ENCODE measurements around the gene PIGB. TPM values are rescaled to one million over a fixed set of nuclear protein-coding genes. Genes with fewer than 3 reads are reported as not detected.
"Not testable (repeated sequence)": the region's sequence is repeated elsewhere in the genome, so short reads cannot be mapped to it uniquely, and the experiment has no call there.

Gene PIGB
- total RNA-seq, 1 experiment from 2014 or later, result 12.8 TPM

- no peaks in the 10 kb centered on the region for H3K36me3 ChIP-seq
- no peaks in the 10 kb centered on the region for H3K27me3 ChIP-seq
- peak; percentile 8 for DNase-seq
- H3K4me3 ChIP-seq, result peak overlapping the region; percentile 66
- H3K9me3 ChIP-seq, result no peaks in the 10 kb centered on the region
Measured at GRCh38 chr15:55289011-55289745, 29.8 kb upstream of the PIGB start.

- H3K27me3 ChIP-seq, result no peaks in the 10 kb centered on the region
- no peaks in the 10 kb centered on the region for H3K36me3 ChIP-seq
- H3K4me3 ChIP-seq, result peak within 1 kb of the TSS; percentile 66
- H3K9me3 ChIP-seq, result no peaks in the 10 kb centered on the region
- peak; percentile 80 for DNase-seq
Measured at GRCh38 chr15:55289746-55290527, 29.1 kb upstream of the PIGB start, which contains the start of gene RAB27A. Gene RAB27A, minus strand, starts transcription at chr15:55289813. Its CDS starts 54,879 bp downstream, at chr15:55234934.

GRCh38 chr15:55290528-55291057 lies 28.4 kb upstream of the PIGB start:
- H3K36me3 ChIP-seq, result no peaks in the 10 kb centered on the region
- H3K9me3 ChIP-seq, result no peaks in the 10 kb centered on the region
- no peaks in the 10 kb centered on the region for H3K27me3 ChIP-seq
- DNase-seq, result peak; percentile 79
- peak overlapping the region; percentile 66 for H3K4me3 ChIP-seq

GRCh38 chr15:55297315-55297714 lies 21.7 kb upstream of the PIGB start:
- no peaks in the 10 kb centered on the region for H3K27me3 ChIP-seq
- H3K9me3 ChIP-seq, result no peaks in the 10 kb centered on the region
- DNase-seq, result no peak
- no peaks in the 10 kb centered on the region for H3K36me3 ChIP-seq
- no peak overlapping the region for H3K4me3 ChIP-seq

- DNase-seq, H3K4me3 ChIP-seq, H3K27me3 ChIP-seq, H3K9me3 ChIP-seq, H3K36me3 ChIP-seq: not testable (repeated sequence)
Measured at GRCh38 chr15:55302801-55303200, 16.2 kb upstream of the PIGB start.

GRCh38 chr15:55319537-55320237 lies 665 bp downstream of the PIGB start:
- peak overlapping the region; percentile 99 for H3K4me3 ChIP-seq
- DNase-seq, result peak; percentile 14
- no peaks in the 10 kb centered on the region for H3K9me3 ChIP-seq
- no peaks in the 10 kb centered on the region; the same call in 1 of the 2 replicates for H3K36me3 ChIP-seq
- H3K27me3 ChIP-seq, result no peaks in the 10 kb centered on the region

GRCh38 chr15:55320238-55320550 lies 1.2 kb downstream of the PIGB start:
- Histone ChIP-seq H3K36me3 (no peaks in the 10 kb centered on the region; the same call in 1 of the 2 replicates), H3K9me3 (no peaks in the 10 kb centered on the region), H3K4me3 (peak overlapping the region; percentile 99), H3K27me3 (no peaks in the 10 kb centered on the region)
- no peak for DNase-seq

GRCh38 chr15:55320963-55321362 lies 1.9 kb downstream of the PIGB start:
- no peaks in the 10 kb centered on the region for H3K9me3 ChIP-seq
- DNase-seq, result no peak
- H3K27me3 ChIP-seq, result no peaks in the 10 kb centered on the region
- H3K4me3 ChIP-seq, result no peak overlapping the region
- H3K36me3 ChIP-seq, result no peaks in the 10 kb centered on the region; the same call in 1 of the 2 replicates

- no peaks in the 10 kb centered on the region; the same call in 1 of the 2 replicates for H3K36me3 ChIP-seq
- no peak overlapping the region for H3K4me3 ChIP-seq
- no peaks in the 10 kb centered on the region for H3K27me3 ChIP-seq
- H3K9me3 ChIP-seq, result no peaks in the 10 kb centered on the region
- DNase-seq, result no peak
Measured at GRCh38 chr15:55322467-55322866, 3.4 kb downstream of the PIGB start.

- Histone ChIP-seq H3K36me3 (no peaks in the 10 kb centered on the region; the same call in 1 of the 2 replicates), H3K27me3 (no peaks in the 10 kb centered on the region), H3K9me3 (no peaks in the 10 kb centered on the region)
Measured at GRCh38 chr15:55327387-55327786, 8.4 kb downstream of the PIGB start.

GRCh38 chr15:55334371-55334770 lies 15.3 kb downstream of the PIGB start:
- Histone ChIP-seq H3K27me3 (no peaks in the 10 kb centered on the region), H3K36me3 (no peaks in the 10 kb centered on the region; the same call in none of the 2 replicates), H3K9me3 (no peaks in the 10 kb centered on the region), H3K4me3 (no peak overlapping the region)
- DNase-seq, result no peak

More at GRCh38 chr15:55327387-55327786, 8.4 kb downstream of the PIGB start:
- H3K4me3 ChIP-seq, result no peak overlapping the region
- no peak for DNase-seq

GRCh38 chr15:55334997-55335396 lies 16.0 kb downstream of the PIGB start:
- no peaks in the 10 kb centered on the region for H3K9me3 ChIP-seq
- H3K4me3 ChIP-seq, result no peak overlapping the region
- H3K27me3 ChIP-seq, result no peaks in the 10 kb centered on the region
- DNase-seq, result no peak
- no peaks in the 10 kb centered on the region; the same call in none of the 2 replicates for H3K36me3 ChIP-seq

- Histone ChIP-seq H3K4me3 (no peak overlapping the region), H3K36me3 (no peaks in the 10 kb centered on the region; the same call in none of the 2 replicates), H3K9me3 (no peaks in the 10 kb centered on the region), H3K27me3 (no peaks in the 10 kb centered on the region)
- no peak for DNase-seq
Measured at GRCh38 chr15:55337160-55337559, 18.1 kb downstream of the PIGB start.

GRCh38 chr15:55343168-55343567 lies 24.1 kb downstream of the PIGB start:
- Histone ChIP-seq H3K4me3 (no peak overlapping the region), H3K9me3 (no peaks in the 10 kb centered on the region), H3K36me3 (0 out of 2 replicates have a peak, but pooled peaks cover 2% of the 10 kb centered on the region), H3K27me3 (no peaks in the 10 kb centered on the region)
- DNase-seq, result no peak

- H3K36me3 ChIP-seq, result 0 out of 2 replicates have a peak, but pooled peaks cover 2% of the 10 kb centered on the region
- no peak for DNase-seq
- H3K27me3 ChIP-seq, result no peaks in the 10 kb centered on the region
- no peak overlapping the region for H3K4me3 ChIP-seq
- no peaks in the 10 kb centered on the region for H3K9me3 ChIP-seq
Measured at GRCh38 chr15:55344206-55344605, 25.2 kb downstream of the PIGB start.

- peaks cover 10% of the 10 kb centered on the region for H3K36me3 ChIP-seq
- H3K27me3 ChIP-seq, result no peaks in the 10 kb centered on the region
- DNase-seq, result no peak
- H3K4me3 ChIP-seq, result no peak overlapping the region
- H3K9me3 ChIP-seq, result no peaks in the 10 kb centered on the region
Measured at GRCh38 chr15:55348281-55348778, 29.3 kb downstream of the PIGB start.
